ENCODE results near the gene CTSA.
"Not testable (repeated sequence)": the region's sequence is repeated elsewhere in the genome, so short reads cannot be mapped to it uniquely, and the experiment has no call there.

The CTSA gene

GRCh38 chr20:45867136-45867818 lies 23.9 kb upstream of the CTSA start:
- DNase-seq (ENCODE audit: low read depth): no peak

- DNase-seq (ENCODE audit: low read depth): peak; percentile 75
Observed at GRCh38 chr20:45867819-45868176, 23.3 kb upstream of the CTSA start.

DNA sequence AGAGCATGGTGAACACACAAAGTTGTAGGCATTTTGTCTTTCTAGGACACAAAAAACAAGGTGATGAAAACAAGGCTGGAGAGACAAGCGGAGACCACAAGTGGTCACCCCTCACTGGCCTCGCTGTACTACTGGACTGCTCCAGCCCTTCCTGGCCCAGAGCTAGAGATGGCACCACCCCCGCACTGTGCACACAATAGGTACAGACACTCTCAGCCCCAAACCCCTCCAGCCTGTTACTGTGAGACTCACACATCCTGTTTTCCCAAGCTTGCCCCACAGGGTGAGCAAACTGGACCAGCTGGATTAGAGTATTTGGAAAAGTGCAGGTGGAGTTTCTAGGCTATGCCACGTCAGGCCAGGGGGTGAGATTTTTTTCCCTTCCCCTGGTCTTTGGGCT lies 18.5 kb upstream of the CTSA start:
- no peak for DNase-seq (ENCODE audit: low read depth)

DNA sequence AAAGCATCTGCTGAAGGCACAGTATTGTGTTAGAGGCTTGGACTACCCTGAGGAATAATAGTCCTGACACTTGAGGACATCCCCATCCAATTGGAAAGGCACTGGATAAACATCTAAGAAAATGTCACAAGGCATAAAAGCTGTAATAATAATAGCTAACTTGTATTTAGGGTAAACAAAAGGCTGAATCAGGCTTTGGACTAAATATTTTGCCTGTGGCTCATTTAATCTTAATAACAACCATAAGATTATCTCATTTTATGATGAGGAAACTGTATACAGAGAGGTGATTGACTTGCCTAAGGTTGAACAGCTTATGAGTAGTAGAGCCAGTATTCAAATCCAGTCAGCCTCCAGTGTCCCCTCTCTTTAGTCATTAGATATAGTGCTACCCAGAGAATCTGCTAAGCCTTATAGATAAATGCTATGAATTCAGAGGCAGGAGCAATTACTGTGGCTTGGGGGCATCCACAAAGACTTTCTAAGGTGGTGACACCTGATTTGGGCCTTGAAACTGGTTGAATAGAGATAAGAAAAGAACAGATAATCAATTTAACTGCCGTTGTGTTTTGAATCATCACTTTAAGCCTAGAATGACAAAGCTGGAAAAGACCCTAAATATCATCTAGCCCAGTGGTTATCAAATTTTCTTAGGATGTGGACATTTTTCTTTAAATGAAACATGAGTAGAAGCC lies 17.6 kb upstream of the CTSA start:
- DNase-seq (ENCODE audit: low read depth): no peak

GRCh38 chr20:45874104-45874481 lies 17.0 kb upstream of the CTSA start:
- DNase-seq (ENCODE audit: low read depth): not testable (repeated sequence)

GRCh38 chr20:45874576-45874975 lies 16.6 kb upstream of the CTSA start:
- DNase-seq (ENCODE audit: low read depth): no peak

DNA sequence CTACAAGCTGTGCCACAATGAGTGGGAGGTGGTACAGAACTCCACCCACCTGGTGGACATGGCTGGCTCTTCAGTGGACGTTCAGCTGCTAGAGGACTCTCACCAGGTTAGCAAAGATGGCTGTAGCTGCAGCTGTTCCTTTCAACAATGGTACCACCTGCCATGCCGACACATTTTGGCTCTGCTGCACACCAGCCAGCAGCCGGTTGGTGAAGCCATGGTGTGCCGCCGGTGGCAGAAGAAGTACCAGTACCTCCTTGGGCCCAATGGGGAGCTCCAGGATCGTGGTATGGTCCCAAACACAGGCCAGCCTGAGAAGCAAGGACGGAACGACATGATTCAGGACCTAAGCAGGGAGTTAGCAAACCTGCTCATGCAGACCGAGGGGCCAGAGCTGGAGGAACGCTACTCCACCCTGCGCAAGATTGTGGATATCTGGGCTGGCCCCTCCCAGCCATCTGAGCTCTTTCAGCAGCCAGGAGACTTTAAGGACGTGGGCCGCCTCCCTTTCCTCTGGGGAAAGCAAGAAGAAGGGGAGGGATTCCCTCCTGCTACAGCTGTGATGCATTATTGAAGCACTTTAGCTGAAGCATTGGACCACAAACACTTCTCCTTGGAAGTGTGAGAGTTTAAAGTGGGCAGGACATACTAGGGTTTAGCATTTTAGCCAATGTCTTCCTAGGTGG lies 12.9 kb upstream of the CTSA start:
- DNase-seq (ENCODE audit: low read depth): no peak

DNA sequence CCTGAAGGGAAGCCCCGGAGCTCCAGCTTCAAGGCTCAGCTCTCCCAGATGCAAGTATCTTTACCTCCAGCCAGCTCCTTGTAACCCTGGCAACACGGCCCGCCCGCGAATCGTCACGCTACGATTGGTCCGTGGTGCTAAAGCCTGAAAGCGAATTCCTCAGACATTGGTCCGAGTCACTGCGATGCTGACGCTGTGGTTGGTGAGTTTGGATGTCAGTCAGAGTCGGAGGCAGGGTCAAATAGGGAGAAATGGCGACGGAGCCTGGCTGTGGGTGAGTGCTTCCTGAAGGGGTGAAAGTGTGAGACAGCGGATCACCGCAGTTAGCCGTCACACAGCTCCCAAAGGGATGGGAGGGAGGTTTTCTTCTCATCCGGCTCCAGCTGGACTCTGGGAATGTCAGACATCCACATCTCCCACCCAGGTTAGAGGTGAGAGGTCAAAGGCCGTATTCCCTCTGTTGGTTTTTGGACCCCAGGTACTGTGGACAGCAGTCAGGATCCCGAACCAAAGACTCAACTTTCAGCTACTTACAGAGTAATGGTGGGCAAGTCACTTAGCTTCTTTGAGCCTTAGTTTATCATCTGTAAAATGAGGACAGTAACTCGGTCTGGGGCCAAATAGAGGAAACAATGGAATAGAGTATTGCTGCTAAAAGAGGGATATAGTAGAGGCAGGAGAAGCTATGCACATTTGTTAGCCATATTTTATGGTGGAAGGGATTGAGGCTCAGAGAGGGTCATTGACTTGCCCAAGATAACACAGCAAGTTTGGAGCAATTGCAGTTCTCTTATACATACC lies 9.9 kb upstream of the CTSA start, which contains the start of gene ZSWIM1:
TSS of gene ZSWIM1 (plus strand) at position 240 of the 801 bp plus-strand sequence. CDS start 1,366 bp downstream, outside the sequence.
- peak; percentile 99 for DNase-seq (ENCODE audit: low read depth)

- DNase-seq (ENCODE audit: low read depth): no peak
Observed at GRCh38 chr20:45882469-45883099, 8.6 kb upstream of the CTSA start.

DNA sequence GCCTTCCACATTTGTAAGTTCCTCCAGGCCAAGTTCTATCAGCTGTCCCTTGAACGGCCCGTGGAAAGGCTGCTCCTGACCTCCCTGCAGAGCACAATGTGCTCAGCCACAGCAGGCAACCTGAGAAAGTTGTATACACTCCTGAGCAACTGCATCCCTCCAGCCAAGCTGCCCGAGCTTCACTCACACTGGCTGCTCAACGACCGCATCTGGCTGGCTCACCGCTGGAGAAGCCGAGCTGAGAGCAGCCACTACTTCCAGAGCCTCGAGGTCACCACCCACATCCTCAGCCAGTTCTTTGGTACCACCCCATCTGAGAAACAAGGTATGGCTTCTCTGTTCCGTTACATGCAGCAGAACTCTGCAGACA lies 8.1 kb upstream of the CTSA start:
- DNase-seq (ENCODE audit: low read depth): no peak

DNA sequence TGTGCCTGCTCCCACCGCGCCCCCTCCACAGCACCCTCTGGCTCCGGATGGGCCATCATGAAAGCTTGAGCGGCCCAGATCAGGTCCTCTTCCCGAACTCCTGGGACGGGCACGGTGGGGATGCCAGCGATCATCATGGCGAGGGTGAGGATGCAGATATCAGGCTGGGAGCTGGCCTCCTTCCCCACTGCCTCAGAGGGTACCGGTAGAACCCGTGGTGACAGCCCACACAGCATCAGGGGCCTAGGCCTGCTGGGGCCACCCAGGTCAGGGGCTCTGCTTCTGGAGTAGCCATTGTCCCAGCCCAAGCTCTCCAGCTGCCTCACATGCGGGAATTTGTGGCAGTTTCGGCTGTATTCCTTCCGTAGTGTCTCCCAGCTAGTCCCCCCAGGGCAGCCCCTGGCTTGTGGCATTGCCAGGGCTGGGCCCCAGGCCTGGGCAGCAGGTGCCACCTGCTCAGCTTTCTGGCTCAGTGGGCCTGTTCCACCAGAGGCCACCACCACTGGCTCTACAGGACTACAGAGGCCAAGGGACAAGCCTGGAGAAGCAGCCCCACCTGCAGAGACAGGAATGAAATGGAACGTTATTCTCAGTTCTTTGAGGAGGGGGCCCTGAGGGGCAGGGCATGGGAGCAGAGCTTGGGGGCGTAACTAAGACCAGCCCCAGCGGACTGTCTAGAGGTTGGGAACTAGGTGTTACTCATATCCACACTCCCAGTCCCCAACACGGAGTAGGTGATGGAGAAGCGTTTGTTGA lies 4.4 kb upstream of the CTSA start:
- DNase-seq (ENCODE audit: low read depth): no peak

- DNase-seq (ENCODE audit: low read depth): no peak
Observed at GRCh38 chr20:45887346-45887715, 3.8 kb upstream of the CTSA start, which contains the start of gene SPATA25. TSS of gene SPATA25 (minus strand) at chr20:45887622. CDS start at chr20:45887590, 32 bp downstream.

GRCh38 chr20:45888681-45889080 lies 2.5 kb upstream of the CTSA start:
- no peak for DNase-seq (ENCODE audit: low read depth)

DNA sequence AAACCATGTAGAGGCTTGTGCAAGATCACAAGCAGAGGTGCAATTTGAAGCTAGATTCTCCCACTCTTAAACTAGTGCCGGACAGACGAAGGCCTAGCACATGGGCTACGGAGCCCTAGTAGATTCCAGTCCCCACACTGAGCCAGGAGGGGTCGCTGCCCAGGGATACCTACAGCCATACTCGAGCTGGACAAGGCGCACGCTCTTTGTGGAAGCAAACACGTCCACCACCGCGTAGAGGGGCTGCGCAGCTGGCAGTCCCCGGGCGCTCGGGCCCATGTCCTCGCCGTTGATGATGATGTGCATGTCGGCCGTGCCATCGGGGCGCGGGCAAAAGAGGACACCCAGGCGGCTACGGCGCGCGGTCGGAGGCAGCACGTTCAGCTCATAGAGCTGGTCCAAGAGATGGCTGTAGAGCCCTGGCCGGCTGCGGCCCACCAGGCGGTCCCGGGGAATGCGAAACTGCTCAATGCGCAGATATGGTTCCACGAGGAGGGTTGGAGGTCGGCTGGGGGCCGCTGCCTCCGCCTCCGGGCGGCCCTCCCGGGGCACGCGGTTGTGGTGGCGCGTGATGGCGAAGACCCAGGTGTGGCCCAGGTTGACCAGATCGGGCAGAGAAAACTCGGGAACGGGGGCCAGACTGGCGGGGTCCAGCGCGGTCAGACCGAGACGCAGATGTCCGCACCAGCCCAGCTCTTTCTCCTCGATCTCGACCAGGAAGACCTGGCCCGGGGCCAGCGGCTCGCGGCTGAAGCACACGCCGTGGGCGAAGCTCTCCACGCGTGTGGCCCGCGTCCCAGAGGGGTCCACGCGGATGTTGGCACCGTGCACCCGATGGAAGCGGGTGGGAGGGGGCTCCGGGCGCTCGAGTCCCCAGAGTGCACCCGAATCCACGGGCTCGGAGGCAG lies 804 bp upstream of the CTSA start:
- no peak for DNase-seq (ENCODE audit: low read depth)

DNA sequence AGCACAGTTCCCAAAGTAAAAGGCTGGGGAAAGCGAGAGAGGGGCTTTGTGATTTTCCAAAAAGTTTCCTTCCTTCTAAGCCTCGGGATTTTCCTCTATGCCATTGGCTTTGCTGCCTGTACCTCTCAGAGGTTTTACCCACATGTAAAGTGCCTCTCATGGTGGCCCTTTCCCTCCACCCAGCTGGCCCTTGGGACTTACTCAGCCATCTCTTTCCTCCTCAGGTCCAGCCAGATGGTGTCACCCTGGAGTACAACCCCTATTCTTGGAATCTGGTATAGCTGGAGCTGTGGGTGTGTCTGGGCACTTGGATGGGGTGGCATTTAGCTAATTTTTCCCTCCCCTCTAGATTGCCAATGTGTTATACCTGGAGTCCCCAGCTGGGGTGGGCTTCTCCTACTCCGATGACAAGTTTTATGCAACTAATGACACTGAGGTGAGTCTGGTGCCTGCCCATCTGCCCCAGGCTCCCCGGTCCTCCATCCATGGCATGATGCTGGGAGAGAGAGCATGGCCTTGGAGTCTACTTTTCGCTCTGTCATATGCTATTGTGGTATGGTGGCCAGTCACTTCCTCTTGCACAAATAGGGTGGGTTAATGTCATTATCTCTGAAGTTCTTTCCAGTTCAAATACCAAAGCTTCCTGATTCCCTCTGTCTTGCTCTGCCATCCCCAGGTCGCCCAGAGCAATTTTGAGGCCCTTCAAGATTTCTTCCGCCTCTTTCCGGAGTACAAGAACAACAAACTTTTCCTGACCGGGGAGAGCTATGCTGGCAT lies 1.1 kb downstream of the CTSA start:
- DNase-seq (ENCODE audit: low read depth): no peak

GRCh38 chr20:45892828-45893500 lies 1.8 kb downstream of the CTSA start:
- no peak for DNase-seq (ENCODE audit: low read depth)

DNA sequence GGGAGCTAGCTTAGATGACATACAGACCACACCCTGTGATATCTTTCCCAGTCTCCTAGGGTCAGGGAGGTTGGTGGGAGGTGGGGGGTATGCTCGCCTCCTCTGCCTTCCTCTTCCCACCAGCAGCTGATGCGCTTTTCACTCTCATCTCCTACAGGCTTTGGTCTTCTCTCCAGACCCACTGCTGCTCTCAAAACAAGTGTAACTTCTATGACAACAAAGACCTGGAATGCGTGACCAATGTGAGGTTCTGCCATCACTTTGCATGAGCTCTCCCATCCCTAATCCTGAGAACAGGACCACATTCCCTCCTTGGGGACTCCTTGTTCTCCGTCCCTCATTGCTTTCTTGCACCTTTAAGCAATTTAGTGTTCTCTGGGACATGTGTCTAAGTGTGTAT lies 2.7 kb downstream of the CTSA start:
- no peak for DNase-seq (ENCODE audit: low read depth)

DNA sequence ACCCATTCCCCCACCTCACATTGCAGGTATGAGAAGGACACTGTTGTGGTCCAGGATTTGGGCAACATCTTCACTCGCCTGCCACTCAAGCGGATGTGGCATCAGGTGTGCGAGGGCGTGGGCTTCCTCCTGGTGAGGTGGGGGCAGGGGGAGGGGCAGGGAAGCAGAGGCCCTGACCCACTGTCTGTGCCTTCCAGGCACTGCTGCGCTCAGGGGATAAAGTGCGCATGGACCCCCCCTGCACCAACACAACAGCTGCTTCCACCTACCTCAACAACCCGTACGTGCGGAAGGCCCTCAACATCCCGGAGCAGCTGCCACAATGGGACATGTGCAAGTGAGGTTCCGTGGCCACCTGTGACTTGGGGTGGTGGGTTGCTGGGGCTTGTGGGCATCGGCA lies 3.7 kb downstream of the CTSA start:
- no peak for DNase-seq (ENCODE audit: low read depth)

GRCh38 chr20:45896641-45897161 lies 5.6 kb downstream of the CTSA start:
- DNase-seq (ENCODE audit: low read depth): no peak
